HG02678 (cell line): ENCODE results near the gene THAP11.

ENCODE experiments used
- ATAC-seq: cut with Tn5 transposase; IDR thresholded peaks from one replicate; pipeline ENCODE4 v1.9.1; 2021; ENCODE audit warnings: mild to moderate bottlenecking, moderate library complexity; ENCODE audit not compliant: unreplicated experiment

Gene THAP11

GRCh38 chr16:67841816-67842508 lies at the start of gene THAP11:
Gene THAP11 (plus strand): TSS chr16:67842320. CDS start chr16:67842555, 235 bp downstream.
- peak; percentile 49 for ATAC-seq

GRCh38 chr16:67796099-67796718 lies 45.9 kb upstream of the THAP11 start:
- no peak for ATAC-seq

GRCh38 chr16:67800338-67800926 lies 41.7 kb upstream of the THAP11 start:
- no peak for ATAC-seq

- ATAC-seq: no peak
Observed at GRCh38 chr16:67801241-67801640, 40.9 kb upstream of the THAP11 start.

DNA sequence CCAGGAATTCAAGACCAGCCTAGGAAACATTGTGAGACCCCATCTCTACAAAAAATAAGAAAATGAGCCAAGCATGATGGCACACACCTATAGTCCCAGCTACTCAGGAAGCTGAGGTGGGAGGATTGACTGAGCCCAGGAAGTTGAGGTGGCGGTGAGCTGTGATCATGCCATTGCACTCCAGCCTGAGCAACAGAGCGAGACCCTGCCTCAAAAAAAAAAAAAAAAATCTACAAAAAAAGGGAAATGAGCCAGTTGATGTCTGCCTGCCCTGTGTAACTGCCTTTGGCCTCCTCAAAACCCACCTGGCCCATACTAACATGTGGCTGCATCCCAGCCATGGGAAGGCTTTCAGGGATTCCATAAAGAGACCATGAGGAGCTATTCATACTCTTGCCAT lies 40.2 kb upstream of the THAP11 start:
- no peak for ATAC-seq

DNA sequence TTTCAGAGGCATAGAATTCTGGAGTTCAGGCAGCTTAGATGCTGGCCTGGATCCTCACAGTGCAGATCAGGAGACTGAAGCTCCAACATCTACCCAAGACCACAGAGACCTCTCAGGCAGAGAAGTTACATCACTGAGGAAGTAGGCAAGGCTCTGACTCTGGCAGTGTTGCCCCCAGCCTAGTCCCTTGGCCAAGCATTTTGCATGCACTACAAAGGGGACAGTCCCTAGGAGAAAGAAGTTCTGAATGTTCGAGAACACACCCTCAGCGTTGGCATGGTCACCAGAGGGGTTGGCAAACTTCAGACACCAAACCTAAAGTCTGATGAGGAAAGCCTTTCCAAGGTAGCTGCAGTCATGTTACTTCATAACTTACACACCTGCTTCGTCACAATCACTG lies 38.2 kb upstream of the THAP11 start:
- ATAC-seq: no peak

DNA sequence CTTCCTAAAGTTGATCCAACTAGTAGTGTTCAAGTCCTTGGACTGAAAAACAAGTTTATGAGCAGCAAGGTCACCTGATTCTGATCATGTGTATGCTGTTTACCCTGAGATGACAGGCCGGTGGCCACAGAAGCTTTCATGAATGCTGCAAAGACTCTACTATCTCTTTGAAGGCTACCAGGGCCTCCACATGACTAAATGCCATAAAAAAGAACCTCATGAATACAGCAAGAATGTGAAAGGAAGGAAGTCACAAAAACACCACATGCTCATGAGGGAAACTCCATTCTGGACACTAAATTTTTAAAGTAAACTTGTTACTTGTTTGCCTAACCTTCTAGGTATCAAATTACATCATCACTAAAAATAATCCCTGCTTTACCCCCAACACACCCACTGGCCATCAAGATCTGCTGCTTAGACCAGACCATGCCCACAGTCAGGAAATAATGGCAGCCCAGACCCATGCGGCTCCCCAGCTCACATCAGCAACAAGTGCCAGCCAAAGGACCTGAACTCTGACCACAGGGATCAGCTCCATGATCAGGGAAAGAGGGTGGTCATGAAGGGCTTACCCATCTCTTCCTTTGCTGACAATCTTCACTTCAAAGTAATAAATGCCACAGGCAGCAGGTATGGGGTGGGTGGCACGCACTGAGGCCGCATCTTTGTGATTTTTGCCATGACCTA lies 37.1 kb upstream of the THAP11 start:
- ATAC-seq: no peak

GRCh38 chr16:67805718-67806427 lies 36.2 kb upstream of the THAP11 start:
- ATAC-seq: no peak

DNA sequence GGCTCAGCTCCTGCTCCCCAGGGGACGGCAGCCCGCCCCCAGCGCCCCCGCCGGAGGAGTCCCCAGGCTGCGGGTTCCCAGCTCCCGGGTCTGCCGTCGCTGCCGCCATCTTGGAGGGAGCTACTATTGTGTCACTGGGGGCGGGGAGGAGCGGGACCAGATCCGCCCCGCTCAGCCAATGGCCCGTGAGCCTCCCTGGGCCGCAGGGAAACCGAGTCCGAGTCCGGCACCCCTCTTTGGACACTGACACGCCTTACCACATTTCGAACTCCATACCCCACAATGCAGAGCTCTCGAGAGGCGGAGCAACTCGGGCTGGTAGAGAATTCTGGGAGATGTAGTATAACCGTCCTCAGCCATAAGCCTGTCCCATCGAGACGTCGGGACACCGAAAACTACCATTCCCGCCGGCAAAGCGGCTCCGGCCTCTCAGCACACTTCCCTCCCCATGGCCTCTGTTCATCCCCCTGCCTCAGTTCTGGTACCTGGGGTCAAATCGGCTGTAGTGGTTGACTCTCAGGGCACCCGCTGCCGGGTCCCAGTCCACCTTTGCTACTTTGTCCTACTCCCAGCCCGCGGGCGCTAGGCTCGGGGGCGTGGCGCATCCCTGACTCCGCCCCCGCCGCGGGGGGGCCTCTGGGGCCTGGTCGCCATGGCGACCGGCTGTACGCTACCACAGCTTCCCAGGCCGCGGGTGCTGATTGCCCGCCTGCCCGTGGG lies 35.5 kb upstream of the THAP11 start, which contains the start of the genes RANBP10 and TSNAXIP1:
RANBP10 (minus strand) TSS at position 133 of the 720 bp plus-strand sequence; CDS start at position 109, 24 bp downstream.
TSNAXIP1 (plus strand) TSS at position 462 of the 720 bp plus-strand sequence. CDS start 261 bp downstream, outside the sequence.
- peak; percentile 88 for ATAC-seq

GRCh38 chr16:67807148-67807682 lies 34.9 kb upstream of the THAP11 start:
- no peak for ATAC-seq

DNA sequence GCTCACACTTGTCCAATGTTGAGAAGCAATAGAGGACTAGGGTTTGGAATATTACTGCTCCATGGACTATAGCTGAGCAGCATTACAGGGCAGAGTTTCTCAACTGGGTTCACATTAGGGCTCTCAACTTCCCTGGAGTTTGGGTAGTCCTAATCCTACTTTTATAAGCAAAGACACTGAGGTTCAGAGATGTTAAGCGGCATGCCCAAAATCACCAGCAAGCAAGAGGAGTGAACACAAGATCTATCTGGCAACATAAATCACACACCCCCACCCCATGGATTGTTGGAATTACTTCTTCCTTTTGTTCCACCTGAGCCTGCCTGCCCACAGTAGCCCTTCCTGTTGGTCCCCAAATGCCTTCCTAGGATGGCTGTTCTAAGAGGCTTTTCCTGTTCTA lies 30.2 kb upstream of the THAP11 start:
- ATAC-seq: no peak

DNA sequence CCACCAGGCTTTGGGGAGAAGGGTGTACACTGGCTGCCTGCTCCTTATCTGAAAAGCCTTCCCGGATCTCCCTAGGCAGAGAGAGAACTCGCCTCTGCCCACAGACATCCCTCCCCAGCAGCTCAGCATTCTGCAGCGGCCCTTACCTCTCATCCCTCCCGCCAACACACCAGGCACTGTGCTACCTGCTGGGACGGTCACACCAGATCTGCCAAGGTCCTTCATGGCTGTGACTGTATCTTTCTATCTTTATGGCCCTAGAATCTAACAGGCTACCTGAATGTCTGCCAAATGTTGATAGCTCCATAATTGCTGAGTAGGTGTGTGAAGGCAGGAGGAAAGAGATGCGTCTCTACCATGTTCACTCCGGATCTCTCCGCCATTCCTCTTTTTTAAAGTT lies 27.6 kb upstream of the THAP11 start:
- ATAC-seq: no peak

- ATAC-seq: no peak
Observed at GRCh38 chr16:67820608-67821259, 21.4 kb upstream of the THAP11 start.

DNA sequence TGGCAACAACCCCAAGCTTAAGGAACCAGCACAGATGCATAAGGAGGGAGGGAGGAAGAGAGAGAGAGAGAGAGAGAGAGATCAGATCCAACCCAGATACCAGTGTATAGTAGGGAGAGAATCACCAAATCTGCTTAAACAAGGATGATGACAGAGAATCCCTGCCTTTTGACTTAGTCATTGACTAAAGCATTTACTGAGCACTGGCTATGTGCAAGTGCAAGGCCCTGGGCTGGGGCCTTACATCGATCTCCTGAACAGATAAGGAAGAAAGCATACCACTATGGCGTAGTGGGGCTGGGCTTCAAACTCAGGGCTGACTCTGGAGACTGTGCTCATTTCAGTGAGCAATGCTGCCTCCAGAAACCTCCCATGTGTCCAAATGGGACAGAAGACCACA lies 19.6 kb upstream of the THAP11 start:
- no peak for ATAC-seq

- no peak for ATAC-seq
Observed at GRCh38 chr16:67825119-67825518, 17.0 kb upstream of the THAP11 start.

- ATAC-seq: no peak
Observed at GRCh38 chr16:67825906-67826305, 16.2 kb upstream of the THAP11 start.

DNA sequence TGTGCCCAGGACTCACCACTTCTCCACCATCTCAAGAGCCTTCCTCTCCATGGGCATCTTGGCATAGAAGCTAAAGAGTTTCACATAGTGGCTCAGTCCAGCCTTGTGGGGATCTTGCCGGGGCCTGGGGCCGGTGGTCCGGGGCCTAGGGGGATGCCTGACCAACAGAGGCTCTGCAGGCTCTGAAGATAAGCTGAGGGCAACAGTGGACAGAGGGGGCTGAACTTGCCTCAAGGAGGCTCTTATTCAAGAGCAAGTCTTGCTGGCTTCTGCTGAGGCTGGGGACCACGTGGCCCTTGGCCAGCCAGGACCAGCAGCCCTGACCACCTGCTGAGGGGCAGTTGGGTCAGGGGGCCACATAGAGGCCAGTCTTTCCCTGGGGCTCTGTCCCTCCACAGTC lies 13.5 kb upstream of the THAP11 start:
- no peak for ATAC-seq

DNA sequence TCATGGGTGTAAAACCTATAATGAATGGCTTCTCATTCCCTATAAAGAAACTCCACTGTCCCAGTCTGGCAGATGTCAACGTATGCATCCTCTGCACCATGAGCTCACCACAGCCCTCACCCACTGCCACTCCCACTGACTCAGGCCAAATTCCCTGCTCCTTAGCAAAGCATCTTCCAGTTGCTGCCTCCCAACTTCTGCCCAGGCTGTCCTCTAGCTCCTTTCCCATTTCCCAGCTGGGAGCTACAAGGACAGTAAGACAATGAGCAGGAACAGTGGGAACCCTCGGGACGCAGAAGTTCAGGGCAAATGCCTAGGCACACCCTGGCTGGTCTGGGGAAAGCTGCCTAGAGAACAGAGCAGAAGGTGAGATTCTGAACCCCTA lies 9.1 kb upstream of the THAP11 start:
- ATAC-seq: no peak
